K562 (cell line): ENCODE data around the gene SLC25A11. TPM values are rescaled to one million over a fixed set of nuclear protein-coding genes. Genes with fewer than 3 reads are reported as not detected.

Experiments
- ATF7 ChIP-seq: fragments of 450-650 bp; IDR thresholded peaks from 2 replicates; pipeline ENCODE4 v1.7.1; 2014; ENCODE audit warnings: mild to moderate bottlenecking, moderate library complexity
- FOS ChIP-seq: IDR thresholded peaks from 3 replicates; pipeline ENCODE4 v1.6.1; 2011; ENCODE audit not compliant: insufficient read length; ENCODE audit errors: extremely low read depth
- KDM5B ChIP-seq: fragments of 200-600 bp; sonication (generic); IDR thresholded peaks from 2 replicates; pipeline ENCODE4 v1.6.1; 2012; ENCODE audit warnings: low read depth, mild to moderate bottlenecking, moderate library complexity, low read length, control low read depth, inconsistent platforms; ENCODE audit not compliant: insufficient replicate concordance
- MAFK ChIP-seq: IDR thresholded peaks from 2 replicates; pipeline ENCODE4 v1.6.1; 2011; ENCODE audit warnings: low read length, improper control_type of control experiment
- MLX ChIP-seq, 2 experiments: fragments of 450-650 bp in 1 of 2; sonication (generic) in 1 of 2; formaldehyde crosslinking; conservative IDR thresholded peaks; 2 replicates each; pipeline versions ENCODE4 v1.4.0 to v1.8.1; 2020 to 2022; ENCODE audit warnings: mild to moderate bottlenecking in 1 of 2, missing genetic modification reagents in 1 of 2
- NR2C1 ChIP-seq, 2 experiments: fragments of 450-650 bp; IDR thresholded peaks; 2 replicates each; pipeline ENCODE4 v1.6.1; 2017; ENCODE audit warnings: mild to moderate bottlenecking in 2 of 2, antibody characterized with exemption in 1 of 2, inconsistent platforms in 1 of 2, missing compliant biosample characterization in 1 of 2, missing genetic modification characterization in 1 of 2
- PATZ1 ChIP-seq: fragments of 250-450 bp; sonication (Bioruptor Pico); IDR thresholded peaks from 2 replicates; pipeline ENCODE4 v1.5.0; 2020; ENCODE audit warnings: mild to moderate bottlenecking, borderline replicate concordance
- PKNOX1 ChIP-seq: fragments of 450-650 bp; IDR thresholded peaks from 2 replicates; pipeline ENCODE4 v1.6.1; 2016
- SOX6 ChIP-seq: fragments of 450-650 bp; IDR thresholded peaks from 2 replicates; pipeline ENCODE4 v1.6.1; 2014; ENCODE audit warnings: mild to moderate bottlenecking
- SPI1 ChIP-seq: IDR thresholded peaks from 2 replicates; pipeline ENCODE4 v1.6.1; 2011; ENCODE audit warnings: low read depth, low read length, control low read depth, borderline replicate concordance
- ZBTB17 ChIP-seq: fragments of 450-650 bp; formaldehyde crosslinking; IDR thresholded peaks from 2 replicates; pipeline ENCODE4 v1.4.0; 2020; ENCODE audit warnings: mild to moderate bottlenecking
- ZKSCAN3 ChIP-seq: fragments of 250-450 bp; sonication (Bioruptor Pico); IDR thresholded peaks from 2 replicates; pipeline ENCODE4 v1.4.0; 2020
- ZNF696 ChIP-seq: fragments of 250-450 bp; sonication (Bioruptor Pico); conservative IDR thresholded peaks from 2 replicates; pipeline ENCODE4 v1.4.0; 2020; ENCODE audit warnings: mild to moderate bottlenecking, moderate library complexity
- ZNF707 ChIP-seq: fragments of 250-450 bp; sonication (Bioruptor Pico); conservative IDR thresholded peaks from 2 replicates; pipeline ENCODE4 v1.8.0; 2022; ENCODE audit warnings: inconsistent platforms, mild to moderate bottlenecking, moderate library complexity
- polyA plus RNA-seq, 8 experiments: library from polyadenylated mRNA; depleted of rRNA in 4 of 8; stranded (reverse) in 5 of 8; unstranded in 3 of 8; fragments of >200 nt; fragmentation: Nextera tagmentation in 2 of 8; fragmentation: Illumina TruSeq in 1 of 8; extraction: Ambion mirVana in 2 of 8; extraction: Trizol in 1 of 8; gene quantifications; 2 replicates each; pipeline versions ENCODE4 v1.2.1 to v1.2.3, GENCODE V29; 2011 to 2014; ENCODE audit warnings: inconsistent platforms in 1 of 8, missing spikeins in 1 of 8
- total RNA-seq, 7 experiments: library from RNA; depleted of rRNA in 6 of 7; stranded (reverse); fragments of >200 nt in 6 of 7; fragmentation: Illumina TruSeq in 2 of 7; extraction: Trizol in 2 of 7; gene quantifications; 2 replicates each; pipeline versions ENCODE4 v1.2.1 to v1.2.3, GENCODE V29; 2011 to 2021; ENCODE audit warnings: low replicate concordance in 1 of 7
- TF ChIP-seq, protein P1 (sequence below), 2 experiments: fragments of 150-350 bp in 1 of 2; IDR thresholded peaks; 2 replicates each; pipeline ENCODE4 v1.6.1; 2012 to 2016; ENCODE audit warnings: low read depth in 2 of 2, low read length in 2 of 2, mild to moderate bottlenecking in 1 of 2, moderate library complexity in 1 of 2
- TF ChIP-seq, protein P2 (sequence below): IDR thresholded peaks from 2 replicates; pipeline ENCODE4 v1.6.1; 2011; ENCODE audit not compliant: insufficient read length; ENCODE audit errors: extremely low read depth
- TF ChIP-seq, protein P3 (sequence below): fragments of 450-650 bp; formaldehyde crosslinking; IDR thresholded peaks from 2 replicates; pipeline ENCODE4 v1.4.0; 2020; ENCODE audit warnings: mild to moderate bottlenecking

The SLC25A11 gene
- total and polyA plus RNA-seq, 9 of the 15 experiments (the other 6 are each of a cell fraction or from before 2014, with no cell fraction given) = 3.1 to 56.7 (median 32.9) TPM

DNA sequence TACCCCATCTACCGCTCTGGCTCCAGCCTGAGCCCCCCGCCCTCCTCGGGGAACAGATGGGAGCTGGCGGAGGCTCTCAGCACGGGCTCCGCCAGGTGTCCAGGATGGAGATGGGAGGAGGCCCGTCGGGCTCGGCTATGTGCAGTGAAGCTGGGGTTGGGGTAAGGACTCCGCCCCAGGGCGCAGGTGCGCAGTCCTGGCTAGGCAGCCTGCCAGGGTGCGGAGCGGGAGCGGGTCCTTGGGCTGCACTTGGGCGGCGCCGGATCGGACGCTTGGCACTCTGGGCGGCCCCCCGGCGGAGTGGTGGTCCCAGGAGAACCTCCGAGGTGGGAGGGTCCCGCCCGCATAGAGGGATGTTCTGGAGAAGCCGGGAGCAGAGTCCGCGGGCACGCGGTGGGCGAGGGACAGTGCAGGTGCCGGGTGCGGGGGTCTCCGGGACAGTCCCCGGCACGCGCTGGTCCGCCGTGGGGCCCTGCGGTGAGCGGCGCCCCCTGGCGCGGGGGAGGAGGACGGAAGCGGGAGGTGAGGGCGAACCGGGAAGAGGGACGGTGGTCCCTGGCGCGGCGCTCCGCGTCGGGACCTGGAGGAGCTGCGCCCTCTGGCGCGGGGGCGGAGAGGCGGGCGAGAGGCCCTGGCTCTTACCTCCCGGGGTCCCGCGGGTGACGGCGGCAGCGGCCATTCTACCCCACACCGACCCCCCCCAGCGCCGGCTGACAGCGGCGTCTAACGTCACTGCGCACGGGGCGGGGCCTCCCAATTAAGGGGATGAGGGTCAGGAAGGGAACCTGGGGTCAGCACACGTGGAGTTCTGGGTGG lies 47.3 kb upstream of the SLC25A11 start, which contains the start of gene CAMTA2 (continued):
- TF ChIP-seq MLX (CRISPR knock-in tag; conservative IDR thresholded peaks at IDR 0.05) (no peak), FOS (no peak), ZNF707 (CRISPR knock-in tag) (no peak), MAFK (no peak), ZKSCAN3 (CRISPR knock-in tag) (no peak), SOX6 (0 out of 2 replicates have a peak, but pooled peaks have one; percentile 12), ATF7 (peak; percentile 89), PKNOX1 (peak; percentile 60; the same call in 1 of the 2 replicates), ZBTB17 (CRISPR knock-in tag) (0 out of 2 replicates have a peak, but pooled peaks have one; percentile 57), NR2C1 (IDR thresholded peaks at IDR 0.05) (no peak), NR2C1 (tag; IDR thresholded peaks at IDR 0.05) (peak; percentile 31; the same call in 1 of the 2 replicates), SPI1 (no peak), KDM5B (peak; percentile 61), ZNF696 (CRISPR knock-in tag) (no peak), PATZ1 (CRISPR knock-in tag) (no peak)
- TF ChIP-seq, protein P1, sequence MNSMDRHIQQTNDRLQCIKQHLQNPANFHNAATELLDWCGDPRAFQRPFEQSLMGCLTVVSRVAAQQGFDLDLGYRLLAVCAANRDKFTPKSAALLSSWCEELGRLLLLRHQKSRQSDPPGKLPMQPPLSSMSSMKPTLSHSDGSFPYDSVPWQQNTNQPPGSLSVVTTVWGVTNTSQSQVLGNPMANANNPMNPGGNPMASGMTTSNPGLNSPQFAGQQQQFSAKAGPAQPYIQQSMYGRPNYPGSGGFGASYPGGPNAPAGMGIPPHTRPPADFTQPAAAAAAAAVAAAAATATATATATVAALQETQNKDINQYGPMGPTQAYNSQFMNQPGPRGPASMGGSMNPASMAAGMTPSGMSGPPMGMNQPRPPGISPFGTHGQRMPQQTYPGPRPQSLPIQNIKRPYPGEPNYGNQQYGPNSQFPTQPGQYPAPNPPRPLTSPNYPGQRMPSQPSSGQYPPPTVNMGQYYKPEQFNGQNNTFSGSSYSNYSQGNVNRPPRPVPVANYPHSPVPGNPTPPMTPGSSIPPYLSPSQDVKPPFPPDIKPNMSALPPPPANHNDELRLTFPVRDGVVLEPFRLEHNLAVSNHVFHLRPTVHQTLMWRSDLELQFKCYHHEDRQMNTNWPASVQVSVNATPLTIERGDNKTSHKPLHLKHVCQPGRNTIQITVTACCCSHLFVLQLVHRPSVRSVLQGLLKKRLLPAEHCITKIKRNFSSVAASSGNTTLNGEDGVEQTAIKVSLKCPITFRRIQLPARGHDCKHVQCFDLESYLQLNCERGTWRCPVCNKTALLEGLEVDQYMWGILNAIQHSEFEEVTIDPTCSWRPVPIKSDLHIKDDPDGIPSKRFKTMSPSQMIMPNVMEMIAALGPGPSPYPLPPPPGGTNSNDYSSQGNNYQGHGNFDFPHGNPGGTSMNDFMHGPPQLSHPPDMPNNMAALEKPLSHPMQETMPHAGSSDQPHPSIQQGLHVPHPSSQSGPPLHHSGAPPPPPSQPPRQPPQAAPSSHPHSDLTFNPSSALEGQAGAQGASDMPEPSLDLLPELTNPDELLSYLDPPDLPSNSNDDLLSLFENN (IDR thresholded peaks at IDR 0.05; ENCODE audit: low read depth in 2 of 2, low read length in 2 of 2) = no peak
- TF ChIP-seq, protein P2, sequence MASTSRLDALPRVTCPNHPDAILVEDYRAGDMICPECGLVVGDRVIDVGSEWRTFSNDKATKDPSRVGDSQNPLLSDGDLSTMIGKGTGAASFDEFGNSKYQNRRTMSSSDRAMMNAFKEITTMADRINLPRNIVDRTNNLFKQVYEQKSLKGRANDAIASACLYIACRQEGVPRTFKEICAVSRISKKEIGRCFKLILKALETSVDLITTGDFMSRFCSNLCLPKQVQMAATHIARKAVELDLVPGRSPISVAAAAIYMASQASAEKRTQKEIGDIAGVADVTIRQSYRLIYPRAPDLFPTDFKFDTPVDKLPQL = no peak
- TF ChIP-seq, protein P3, sequence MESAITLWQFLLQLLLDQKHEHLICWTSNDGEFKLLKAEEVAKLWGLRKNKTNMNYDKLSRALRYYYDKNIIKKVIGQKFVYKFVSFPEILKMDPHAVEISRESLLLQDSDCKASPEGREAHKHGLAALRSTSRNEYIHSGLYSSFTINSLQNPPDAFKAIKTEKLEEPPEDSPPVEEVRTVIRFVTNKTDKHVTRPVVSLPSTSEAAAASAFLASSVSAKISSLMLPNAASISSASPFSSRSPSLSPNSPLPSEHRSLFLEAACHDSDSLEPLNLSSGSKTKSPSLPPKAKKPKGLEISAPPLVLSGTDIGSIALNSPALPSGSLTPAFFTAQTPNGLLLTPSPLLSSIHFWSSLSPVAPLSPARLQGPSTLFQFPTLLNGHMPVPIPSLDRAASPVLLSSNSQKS (CRISPR knock-in tag) = no peak
